Panc1 (cell line): Measurements from ENCODE around the gene RAD52. TPM values are rescaled to one million over a fixed set of nuclear protein-coding genes. Genes with fewer than 3 reads are reported as not detected.
A peak's percentile ranks its signal among the peaks of the same experiment; 100 is the strongest.

Source experiments
- ATAC-seq: fragments of 200-7000 bp; cut with Tn5 transposase; 2 replicates; pipeline ENCODE4 v1.9.1; 2020; ENCODE audit warnings: mild to moderate bottlenecking, moderate library complexity
- BruUV-seq: library from RNA; stranded (reverse); fragments of 400-500 nt; replicated peaks from 2 replicates; lab custom pipeline; 2021; lab: Mats Ljungman, UMichigan
- CTCF ChIA-PET: fragments of 300-600 bp; sonication (Branson Sonifier 250); formaldehyde crosslinking; loops from one replicate; lab custom pipeline; 2022; ENCODE audit warnings: antibody characterized with exemption; lab: Charles Lee
- POLR2A ChIA-PET: fragments of 300-600 bp; sonication (Branson Sonifier 250); formaldehyde crosslinking; loops from one replicate; lab custom pipeline; 2022; ENCODE audit warnings: antibody characterized with exemption; lab: Charles Lee
- DNase-seq: peaks from one replicate; pipeline ENCODE4 v3.0.0-alpha.2; 2010; ENCODE audit warnings: low read depth, low spot score
- H3K27ac ChIP-seq: 2 replicates; pipeline ENCODE4 v1.5.1; 2011; ENCODE audit warnings: mild to moderate bottlenecking, low read length, inconsistent platforms
- H3K27me3 ChIP-seq: fragments of 200-500 bp; sonication (Bioruptor generic); 2 replicates; pipeline ENCODE4 v1.6.0; 2014; ENCODE audit warnings: low read length, inconsistent platforms; ENCODE audit not compliant: control insufficient read depth, insufficient read depth
- H3K36me3 ChIP-seq: fragments of 200-500 bp; sonication (Bioruptor generic); 2 replicates; pipeline ENCODE4 v1.5.1; 2014; ENCODE audit warnings: inconsistent platforms, mild to moderate bottlenecking, low read length, moderate library complexity; ENCODE audit not compliant: control insufficient read depth, insufficient read depth
- H3K4me1 ChIP-seq: 2 replicates; pipeline ENCODE4 v1.5.1; 2011; ENCODE audit warnings: inconsistent platforms, mild to moderate bottlenecking, low read length, moderate library complexity; ENCODE audit not compliant: control insufficient read depth, insufficient read depth
- H3K4me3 ChIP-seq, 2 experiments: 2 replicates each; pipeline ENCODE4 v1.5.1; 2011 to 2012; ENCODE audit warnings: low read depth in 2 of 2, low read length in 2 of 2, mild to moderate bottlenecking in 2 of 2, inconsistent platforms in 1 of 2, moderate library complexity in 1 of 2
- H3K9me3 ChIP-seq: fragments of 200-500 bp; sonication (Bioruptor generic); 2 replicates; pipeline ENCODE4 v1.5.1; 2014; ENCODE audit warnings: low read depth, mild to moderate bottlenecking, inconsistent platforms, low read length, moderate library complexity; ENCODE audit not compliant: control insufficient read depth, insufficient read depth
- CTCF ChIP-seq: fragments of 450-650 bp; IDR thresholded peaks from 2 replicates; pipeline ENCODE4 v1.5.1; 2017; ENCODE audit warnings: mild to moderate bottlenecking
- POLR2AphosphoS5 ChIP-seq: IDR thresholded peaks from 2 replicates; pipeline ENCODE4 v1.6.1; 2012; ENCODE audit warnings: mild to moderate bottlenecking, low read depth, low read length, moderate library complexity
- REST ChIP-seq, 2 experiments: IDR thresholded peaks; 2 replicates each; pipeline ENCODE4 v1.6.1; 2011 to 2012; ENCODE audit warnings: low read depth in 2 of 2, control low read depth in 1 of 2, low read length in 1 of 2, mild to moderate bottlenecking in 1 of 2, moderate library complexity in 1 of 2; ENCODE audit not compliant: insufficient read depth in 1 of 2
- SIN3A ChIP-seq: IDR thresholded peaks from 2 replicates; pipeline ENCODE4 v1.6.1; 2012; ENCODE audit warnings: low read depth, mild to moderate bottlenecking, low read length, moderate library complexity, borderline replicate concordance; ENCODE audit not compliant: insufficient read depth
- TCF7L2 ChIP-seq: IDR thresholded peaks from 2 replicates; pipeline ENCODE4 v1.6.1; 2011; ENCODE audit warnings: mild to moderate bottlenecking, low read depth, low read length, inconsistent platforms
- in situ Hi-C: cut with HindIII; loops from 2 replicates; pipeline ENCODE4 v1.10.0; 2016; ENCODE audit warnings: low sequenced_read_pairs, low pct_unique_long_range_greater_than_20kb
- intact Hi-C: fragments of 100-400 bp; cut with micrococcal nuclease; formaldehyde crosslinking; loops from one replicate; pipeline ENCODE4 v1.10.0; 2022; ENCODE audit not compliant: unreplicated experiment
- total RNA-seq: library from RNA; stranded (reverse); gene quantifications from one replicate; pipeline ENCODE4 v1.2.1, GENCODE V29; 2021; ENCODE audit not compliant: unreplicated experiment

The RAD52 gene
- total RNA-seq, 1 experiment from 2014 or later: 15.8 TPM

GRCh38 chr12:946212-946611, 3.3 kb downstream of the RAD52 start:
- no peaks in the 10 kb centered on the region; the same call in 1 of the 2 replicates for H3K36me3 ChIP-seq
- ChIA-PET CTCF (no interaction called here), POLR2A (no interaction called here)
- TF ChIP-seq CTCF: no peak
- TF ChIP-seq SIN3A: no peak
- TF ChIP-seq POLR2AphosphoS5: no peak
- no peak for TF ChIP-seq REST (IDR thresholded peaks at IDR 0.05; ENCODE audit: insufficient read depth in 1 of 2, low read depth in 2 of 2, low read length in 1 of 2)
- TF ChIP-seq TCF7L2: no peak
- no peak overlapping the region for H3K27ac ChIP-seq
- H3K27me3 ChIP-seq: no peaks in the 10 kb centered on the region
- TSS peak; percentile 54 for BruUV-seq
- H3K9me3 ChIP-seq: no peaks in the 10 kb centered on the region
- DNase-seq (no peak), ATAC-seq (no peak)
- H3K4me1 ChIP-seq: peaks cover 7% of the 10 kb centered on the region; the same call in 1 of the 2 replicates
- intact Hi-C loops (no loop called here), in situ Hi-C loops (no loop called here)
- no peak overlapping the region for H3K4me3 ChIP-seq

- in situ Hi-C loops (no loop called here), intact Hi-C loops (no loop called here)
- ChIA-PET POLR2A (no interaction called here), CTCF (no interaction called here)
- Histone ChIP-seq H3K27ac (no peak overlapping the region), H3K4me3 (no peak overlapping the region), H3K9me3 (no peaks in the 10 kb centered on the region), H3K4me1 (peaks cover 7% of the 10 kb centered on the region; the same call in 1 of the 2 replicates), H3K36me3 (no peaks in the 10 kb centered on the region; the same call in none of the 2 replicates), H3K27me3 (no peaks in the 10 kb centered on the region)
- ATAC-seq (no peak), DNase-seq (no peak)
- TF ChIP-seq POLR2AphosphoS5 (no peak), SIN3A (no peak), CTCF (no peak), REST (IDR thresholded peaks at IDR 0.05; ENCODE audit: insufficient read depth in 1 of 2, low read depth in 2 of 2, low read length in 1 of 2) (no peak), TCF7L2 (no peak)
- BruUV-seq: no TSS peak
These were observed 5.3 kb downstream of the RAD52 start for GRCh38 chr12:944211-944610.
